ENCODE data around the gene LARGE1.
A peak's percentile ranks its signal among the peaks of the same experiment; 100 is the strongest.

LARGE1 gene

GRCh38 chr22:33657670-33658069, 262.6 kb downstream of the LARGE1 start:
- DNase-seq (ENCODE audit: low spot score) = no peak

DNA sequence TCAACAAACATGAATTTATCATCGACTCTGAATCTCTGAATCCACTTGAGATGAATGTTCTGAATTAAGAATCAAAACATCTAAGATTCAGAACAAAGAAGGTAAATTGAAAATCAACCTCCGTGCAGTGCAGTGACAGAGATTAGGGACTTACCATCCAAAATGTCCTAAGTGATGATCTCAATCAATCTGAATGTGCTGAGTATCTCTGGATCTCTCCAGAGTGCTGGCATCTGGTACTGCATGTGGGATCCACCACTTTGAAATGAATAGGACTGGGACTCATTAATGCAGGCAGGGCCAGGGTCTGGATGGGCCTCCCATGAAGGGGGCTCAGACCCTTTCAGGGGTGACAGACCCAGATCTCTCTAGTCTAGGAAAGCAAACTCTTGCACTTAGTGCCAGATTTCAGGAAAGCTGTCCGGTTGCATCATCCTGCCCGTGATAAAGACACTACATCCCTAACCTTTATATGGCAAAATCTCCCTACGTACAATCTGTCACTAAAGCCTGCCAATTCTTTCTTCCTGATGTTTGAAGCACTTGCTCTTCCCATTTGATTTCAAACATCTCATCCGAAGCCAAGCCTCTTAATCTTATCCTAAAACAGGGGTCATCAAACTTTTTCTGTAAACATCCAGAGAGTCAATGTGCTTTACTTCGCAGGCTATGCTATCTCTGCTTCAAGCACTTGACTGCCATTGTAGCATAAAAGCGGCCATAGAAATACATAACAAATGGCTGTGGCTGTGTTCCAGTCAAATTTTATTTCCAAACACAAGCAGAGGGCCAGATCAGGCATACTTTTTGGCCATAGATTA, 263.3 kb downstream of the LARGE1 start:
- DNase-seq (ENCODE audit: low spot score) = no peak

GRCh38 chr22:33654173-33654895, 265.9 kb downstream of the LARGE1 start:
- no peak for DNase-seq (ENCODE audit: low spot score)

- DNase-seq (ENCODE audit: low spot score) = no peak
These were observed 266.7 kb downstream of the LARGE1 start for GRCh38 chr22:33653532-33654063.

DNA sequence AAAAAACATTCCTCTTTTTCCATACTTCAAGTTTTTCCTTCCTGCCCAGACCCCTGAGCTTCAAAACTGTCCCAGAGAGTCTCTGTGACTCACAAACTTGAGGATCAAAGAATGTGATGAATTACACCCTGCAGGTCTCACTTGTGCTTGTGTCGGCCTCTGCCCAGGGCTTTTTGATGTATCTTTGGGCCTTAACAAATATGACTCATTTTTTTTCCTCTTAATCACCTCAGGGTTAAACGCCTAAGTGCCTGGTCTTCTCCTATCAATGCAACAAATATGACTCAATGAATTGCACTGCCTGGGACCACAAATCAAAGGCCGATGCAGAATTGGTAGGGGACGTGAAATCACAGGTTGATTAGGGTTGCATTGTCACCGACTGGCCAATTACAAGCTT, 267.7 kb downstream of the LARGE1 start:
- DNase-seq (ENCODE audit: low spot score) = peak; percentile 35

GRCh38 chr22:33650244-33650643, 270.0 kb downstream of the LARGE1 start:
- DNase-seq (ENCODE audit: low spot score) = no peak

DNA sequence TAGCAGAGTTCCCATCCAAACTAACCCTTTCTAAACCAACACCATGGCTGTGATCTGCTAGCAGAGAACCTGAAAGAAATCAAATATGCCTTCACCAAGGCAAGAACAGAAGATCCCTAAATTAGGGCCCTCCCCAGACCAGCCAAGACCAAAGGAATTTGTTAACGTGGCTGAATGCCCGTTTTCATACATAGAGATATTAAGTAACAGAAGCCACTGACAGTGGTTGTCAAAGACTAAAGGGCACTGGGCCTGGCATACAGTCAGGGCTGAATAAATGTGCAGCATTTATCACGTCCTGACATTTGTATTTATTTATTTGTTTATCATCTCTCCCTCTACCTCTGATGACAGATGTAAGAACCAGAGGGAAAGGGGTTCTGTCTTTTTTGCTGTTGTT, 271.8 kb downstream of the LARGE1 start:
- no peak for DNase-seq (ENCODE audit: low spot score)

- no peak for DNase-seq (ENCODE audit: low spot score)
These were observed 279.4 kb downstream of the LARGE1 start for GRCh38 chr22:33640900-33641299.

GRCh38 chr22:33639588-33640254, 280.6 kb downstream of the LARGE1 start:
- DNase-seq (ENCODE audit: low spot score) = no peak

GRCh38 chr22:33635766-33636165, 284.5 kb downstream of the LARGE1 start:
- DNase-seq (ENCODE audit: low spot score) = no peak

DNA sequence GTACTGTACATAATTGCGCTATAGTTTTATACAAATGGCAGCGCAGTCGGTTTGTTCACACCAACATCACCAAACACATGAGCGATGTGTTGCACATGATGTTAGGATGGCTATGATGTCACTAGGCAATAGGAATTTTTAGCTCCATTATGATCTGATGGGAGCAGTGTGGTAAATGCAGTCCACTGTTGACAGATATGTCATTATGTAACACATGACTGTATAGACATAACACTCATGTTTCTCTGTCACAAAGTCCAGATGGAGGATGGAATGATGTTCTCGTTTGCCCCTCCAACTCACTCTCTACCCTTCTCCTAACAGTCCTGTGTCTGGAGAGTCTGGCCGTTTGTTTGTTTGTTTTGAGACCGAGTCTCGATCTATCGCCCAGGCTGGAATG, 288.5 kb downstream of the LARGE1 start:
- no peak for DNase-seq (ENCODE audit: low spot score)

- DNase-seq (ENCODE audit: low spot score) = no peak
These were observed 294.3 kb downstream of the LARGE1 start for GRCh38 chr22:33625959-33626358.

DNA sequence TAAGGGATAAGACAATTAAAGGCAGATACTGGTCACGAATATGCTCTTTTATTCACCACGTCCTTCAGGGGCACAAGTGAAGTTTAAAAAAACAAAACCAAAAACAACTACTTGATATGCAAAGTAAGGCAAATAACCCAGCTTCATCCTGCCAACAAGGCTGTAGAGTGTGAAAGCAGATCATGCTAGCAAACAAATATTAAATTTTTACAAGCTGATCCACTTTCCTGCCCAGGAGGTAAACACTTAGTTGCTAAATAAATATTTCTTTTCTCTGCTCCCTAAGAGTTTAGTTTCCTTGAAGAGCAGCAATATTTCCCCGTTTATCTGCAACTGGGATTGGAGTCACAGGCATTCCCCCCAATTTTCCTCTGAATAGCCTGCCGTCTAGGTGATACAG, 300.2 kb downstream of the LARGE1 start:
- DNase-seq (ENCODE audit: low spot score) = no peak

DNA sequence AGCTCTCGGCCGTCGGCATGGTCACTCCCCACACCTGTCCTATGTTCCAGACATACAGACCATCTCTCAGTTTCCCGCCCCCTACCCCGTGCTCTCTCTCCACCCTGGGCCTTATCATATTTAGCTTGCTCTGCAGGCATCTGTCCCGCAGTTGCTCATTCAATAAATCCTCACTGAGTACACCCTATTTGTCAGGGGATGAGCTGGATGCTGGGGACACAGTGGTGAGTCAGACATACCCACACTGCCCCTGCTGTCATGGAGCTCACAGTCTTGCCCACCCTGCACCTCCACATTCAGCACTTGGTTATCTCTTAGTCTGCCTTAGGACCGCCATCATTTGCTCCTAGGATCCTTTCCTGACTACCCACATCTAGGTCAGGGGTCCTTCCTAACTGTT, 313.8 kb downstream of the LARGE1 start:
- DNase-seq (ENCODE audit: low spot score) = no peak

- DNase-seq (ENCODE audit: low spot score) = no peak
These were observed 314.6 kb downstream of the LARGE1 start for GRCh38 chr22:33605666-33606065.

DNA sequence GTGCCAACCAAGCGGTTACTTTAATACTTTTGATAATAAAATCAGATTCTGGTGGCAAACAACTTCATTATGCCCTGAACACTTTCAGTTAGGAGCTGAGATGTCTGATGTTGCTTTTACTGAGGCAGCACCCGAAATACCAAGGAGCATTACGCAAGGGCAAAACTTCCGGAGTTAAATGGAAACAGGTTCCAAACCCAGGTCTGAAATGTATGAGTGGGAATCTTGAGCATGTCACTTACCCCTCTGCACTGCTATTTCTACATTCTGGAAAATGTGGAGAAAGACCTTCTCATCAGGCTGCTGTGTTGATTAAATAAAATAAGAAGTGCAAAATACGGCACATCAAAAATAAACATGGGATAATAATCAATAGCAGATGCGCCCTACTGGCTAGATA, 315.1 kb downstream of the LARGE1 start:
- no peak for DNase-seq (ENCODE audit: low spot score)

- DNase-seq (ENCODE audit: low spot score) = no peak
These were observed 319.2 kb downstream of the LARGE1 start for GRCh38 chr22:33601062-33601461.

- DNase-seq (ENCODE audit: low spot score) = no peak
These were observed 319.7 kb downstream of the LARGE1 start for GRCh38 chr22:33600595-33600994.

DNA sequence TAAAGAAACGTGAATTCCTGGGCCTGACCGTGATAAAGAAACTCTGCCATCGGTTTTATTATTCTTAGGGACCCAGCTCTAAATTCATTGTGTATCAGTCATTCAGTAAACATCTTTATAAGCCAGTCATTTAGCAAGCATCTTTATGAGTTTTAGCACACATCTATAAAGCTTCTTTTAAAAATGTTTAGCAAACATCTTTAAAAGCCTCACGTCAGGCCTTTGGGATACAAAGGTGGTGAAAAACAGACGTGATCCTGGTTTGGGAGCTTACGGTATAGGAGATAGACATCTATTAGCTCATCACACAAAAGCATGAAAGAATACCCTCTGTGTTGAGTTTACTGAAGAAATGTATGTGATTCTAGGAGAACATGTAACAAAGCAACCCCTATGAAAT, 320.2 kb downstream of the LARGE1 start:
- no peak for DNase-seq (ENCODE audit: low spot score)

- DNase-seq (ENCODE audit: low spot score) = no peak
These were observed 320.7 kb downstream of the LARGE1 start for GRCh38 chr22:33599596-33599995.

GRCh38 chr22:33598821-33599220, 321.5 kb downstream of the LARGE1 start:
- no peak for DNase-seq (ENCODE audit: low spot score)

- no peak for DNase-seq (ENCODE audit: low spot score)
These were observed 322.8 kb downstream of the LARGE1 start for GRCh38 chr22:33597274-33597985.
